HG03378 (cell line): ENCODE data around the gene CD46.

Experiments used
- ATAC-seq: cut with Tn5 transposase; IDR thresholded peaks from one replicate; pipeline ENCODE4 v1.9.1; 2021; ENCODE audit warnings: mild to moderate bottlenecking, moderate library complexity; ENCODE audit not compliant: unreplicated experiment

The CD46 gene

DNA sequence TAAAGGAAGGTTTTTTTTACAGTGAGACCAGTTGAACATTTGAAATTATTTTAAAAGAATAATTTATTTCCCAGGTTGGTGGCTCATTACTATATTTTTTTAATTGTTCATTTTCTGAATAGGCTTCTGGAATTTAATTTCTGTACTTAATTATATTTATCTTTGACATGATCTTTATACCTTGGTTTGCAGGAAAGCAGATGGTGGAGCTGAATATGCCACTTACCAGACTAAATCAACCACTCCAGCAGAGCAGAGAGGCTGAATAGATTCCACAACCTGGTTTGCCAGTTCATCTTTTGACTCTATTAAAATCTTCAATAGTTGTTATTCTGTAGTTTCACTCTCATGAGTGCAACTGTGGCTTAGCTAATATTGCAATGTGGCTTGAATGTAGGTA, 41.5 kb downstream of the CD46 start:
- no peak for ATAC-seq

DNA sequence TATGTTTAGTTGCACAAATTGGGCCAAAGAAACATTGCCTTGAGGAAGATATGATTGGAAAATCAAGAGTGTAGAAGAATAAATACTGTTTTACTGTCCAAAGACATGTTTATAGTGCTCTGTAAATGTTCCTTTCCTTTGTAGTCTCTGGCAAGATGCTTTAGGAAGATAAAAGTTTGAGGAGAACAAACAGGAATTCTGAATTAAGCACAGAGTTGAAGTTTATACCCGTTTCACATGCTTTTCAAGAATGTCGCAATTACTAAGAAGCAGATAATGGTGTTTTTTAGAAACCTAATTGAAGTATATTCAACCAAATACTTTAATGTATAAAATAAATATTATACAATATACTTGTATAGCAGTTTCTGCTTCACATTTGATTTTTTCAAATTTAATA, 43.0 kb downstream of the CD46 start:
- ATAC-seq: no peak

DNA sequence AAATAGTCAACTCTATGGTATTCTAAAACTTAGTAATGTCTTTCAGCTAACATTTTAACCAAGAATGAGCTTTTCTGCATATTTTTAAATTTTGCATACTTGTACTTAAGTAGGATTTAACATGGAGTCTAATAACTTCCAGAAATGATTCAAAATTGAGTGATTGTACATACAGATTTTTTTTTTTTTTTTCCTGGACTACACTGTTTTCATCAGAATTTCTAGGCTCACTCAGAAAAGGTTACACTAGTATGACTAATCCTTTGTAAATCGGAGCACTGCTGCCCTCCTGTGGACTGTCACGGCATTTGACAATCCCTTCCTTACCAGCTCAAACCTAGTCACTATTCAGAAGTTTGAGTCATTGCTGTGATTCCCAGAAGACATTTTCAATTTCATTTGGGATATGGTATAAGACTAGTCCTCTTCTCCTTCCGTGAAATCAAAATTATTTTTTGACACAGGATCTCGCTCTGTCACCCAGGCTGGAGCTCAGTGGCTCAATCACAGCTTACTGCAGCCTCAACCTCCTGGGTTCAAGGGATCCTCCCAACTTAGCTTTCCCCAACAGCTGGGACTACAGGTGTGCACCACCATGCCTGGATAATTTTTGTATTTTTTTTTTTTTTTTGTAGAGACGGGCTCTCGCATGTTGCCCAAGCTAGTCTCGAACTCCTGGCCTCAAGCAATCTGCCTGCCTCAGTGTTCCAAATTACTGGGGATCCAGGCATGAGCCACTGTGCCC, 45.5 kb downstream of the CD46 start:
- ATAC-seq: peak; percentile 69

DNA sequence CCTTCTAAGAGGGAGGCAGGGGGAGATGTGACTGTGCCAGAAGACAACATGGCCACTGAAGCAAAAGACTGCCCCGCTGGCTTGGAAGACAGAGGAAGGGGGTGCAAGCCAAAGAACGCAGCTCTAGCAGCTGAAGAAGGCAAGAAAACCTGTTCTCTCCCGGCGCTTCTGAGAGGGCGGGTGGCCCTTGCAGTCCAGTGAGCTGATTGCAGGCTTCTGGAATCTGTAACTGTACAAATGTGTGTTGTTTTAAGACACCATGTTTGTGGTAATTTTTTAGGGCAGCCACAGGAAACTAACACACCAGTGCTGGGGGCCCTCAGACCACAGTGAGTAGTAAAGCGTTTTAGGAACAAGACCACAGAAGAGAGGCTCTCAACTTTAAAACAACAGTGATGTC, 47.0 kb downstream of the CD46 start:
- no peak for ATAC-seq

DNA sequence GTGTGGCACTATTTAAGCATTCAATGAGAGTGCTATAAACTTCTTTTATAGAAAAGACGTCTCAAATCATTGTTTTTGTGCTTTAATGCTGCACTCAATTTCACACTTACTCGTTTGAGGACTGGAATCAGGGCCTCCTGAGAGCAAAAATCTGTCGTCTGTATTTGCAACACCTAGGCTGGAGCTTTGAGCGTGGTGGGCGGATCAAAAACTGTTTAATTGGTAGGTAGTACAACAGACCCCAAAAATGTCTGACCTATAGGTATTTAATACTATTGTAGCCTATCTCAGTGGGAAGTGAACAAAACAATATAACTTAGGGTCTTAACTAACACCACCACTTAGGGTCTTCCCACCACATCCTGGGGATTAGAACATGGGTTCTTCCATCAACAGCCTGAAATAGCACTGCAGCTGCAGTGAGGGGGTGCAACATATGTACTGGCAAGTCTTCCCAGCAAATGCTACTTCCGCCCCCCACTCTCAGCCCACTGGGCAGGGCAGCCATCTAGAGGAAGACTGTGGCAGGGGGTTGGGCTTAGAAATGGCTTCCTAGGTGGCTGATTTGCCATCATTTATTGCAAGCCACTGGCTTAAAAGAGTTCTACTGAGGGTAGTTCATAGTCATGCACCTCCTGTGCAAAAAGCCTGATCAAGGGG, 48.3 kb downstream of the CD46 start:
- no peak for ATAC-seq

DNA sequence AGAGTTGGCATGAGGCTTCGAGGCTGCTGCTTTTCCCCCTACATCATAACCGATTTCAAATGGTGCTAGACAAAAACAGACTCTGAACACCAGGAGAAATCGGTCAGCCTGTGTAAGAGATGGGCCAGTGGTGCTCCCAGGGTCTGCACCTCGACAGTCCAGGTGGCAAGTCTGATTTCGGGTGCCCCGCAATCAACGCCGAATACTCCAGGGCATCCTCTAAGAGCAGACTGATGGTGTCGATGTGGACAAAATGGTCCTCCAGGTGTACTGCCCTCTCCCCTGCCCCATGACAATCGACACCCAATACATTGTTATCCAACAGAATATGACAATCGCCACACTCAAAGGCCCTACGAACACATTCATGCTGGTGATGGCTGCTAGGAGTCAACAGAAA, 50.0 kb downstream of the CD46 start:
- no peak for ATAC-seq

DNA sequence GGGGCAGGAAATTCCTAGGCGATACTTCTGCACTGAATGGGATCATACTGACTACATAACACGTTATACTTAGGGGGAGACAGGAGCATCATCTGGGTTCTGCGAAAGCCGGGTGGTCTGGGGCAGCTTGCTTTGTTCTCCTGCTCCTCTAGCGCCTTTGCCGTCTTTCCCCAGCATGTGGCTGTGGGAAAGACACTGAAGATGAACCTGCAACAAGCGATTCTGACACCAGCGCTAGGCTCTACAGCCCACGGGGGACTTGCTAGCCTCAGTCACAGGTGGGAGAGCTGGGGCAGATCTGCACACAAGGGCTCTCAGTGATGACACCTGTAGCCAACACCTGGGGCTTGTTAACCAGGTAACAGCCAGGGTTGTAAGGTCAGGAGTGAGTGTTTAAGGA, 51.8 kb downstream of the CD46 start:
- no peak for ATAC-seq

DNA sequence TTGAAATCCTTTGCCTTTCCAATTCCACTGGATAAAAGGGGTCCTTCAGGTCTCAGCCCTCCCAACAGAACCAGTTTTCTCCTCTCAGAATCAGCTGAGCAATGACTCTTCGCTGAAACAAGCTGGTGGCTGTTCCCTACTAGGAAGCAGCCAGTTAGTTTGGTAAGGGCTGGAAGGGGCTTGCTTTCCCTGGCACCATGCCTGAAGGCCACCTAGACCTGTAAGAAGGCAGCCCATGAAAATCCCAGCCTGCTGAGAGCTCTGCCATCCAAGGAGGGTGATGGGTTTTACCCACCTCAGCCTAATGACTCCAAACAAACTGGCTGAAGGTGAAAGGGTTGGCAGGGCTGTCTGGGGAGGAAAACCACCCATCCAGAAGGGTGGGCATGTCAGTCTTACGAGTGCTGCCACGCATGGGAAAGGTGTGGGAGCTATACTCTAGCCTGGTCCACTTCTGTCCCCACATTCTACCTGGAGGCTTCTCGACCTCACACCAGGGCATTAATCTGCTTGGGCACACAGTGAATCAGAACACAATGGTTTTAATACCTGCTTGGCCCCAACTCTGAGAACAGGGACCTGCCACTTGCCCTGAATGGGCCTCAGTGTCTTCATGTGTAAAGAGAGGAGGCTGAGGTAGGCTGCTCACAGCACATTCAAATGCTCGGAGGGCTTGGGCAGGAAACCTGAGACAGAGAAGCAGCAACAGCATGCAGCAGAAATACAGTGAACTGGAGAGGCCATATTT, 53.0 kb downstream of the CD46 start:
- ATAC-seq: no peak

DNA sequence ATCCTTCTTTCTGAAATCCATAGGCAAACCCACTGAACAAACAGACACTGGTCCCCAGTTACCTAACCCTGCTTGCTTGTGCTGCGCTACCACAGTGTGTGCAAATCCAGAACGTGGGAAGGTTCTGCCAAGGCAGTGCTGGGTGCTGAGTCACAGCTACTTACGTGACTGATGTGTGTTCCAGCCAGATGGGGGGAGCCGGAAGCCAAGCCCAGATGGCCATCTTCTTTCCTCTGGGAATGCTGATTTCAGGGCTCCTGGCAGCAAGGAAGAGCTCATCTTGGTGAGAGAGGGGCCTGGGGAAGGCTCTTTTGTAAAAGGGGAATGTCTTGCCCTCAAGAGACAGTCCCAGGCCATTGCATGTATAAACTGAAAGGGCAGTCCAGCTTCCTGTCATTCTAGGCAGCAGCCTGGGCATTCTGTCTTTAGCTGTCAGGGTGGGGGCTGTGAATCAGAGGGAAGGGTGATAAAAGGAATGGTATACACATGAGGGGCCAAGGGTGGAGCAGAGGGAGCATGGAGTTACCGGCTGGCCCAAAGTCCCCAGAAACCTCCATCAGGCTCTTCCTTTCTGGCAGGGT, 54.1 kb downstream of the CD46 start:
- no peak for ATAC-seq

DNA sequence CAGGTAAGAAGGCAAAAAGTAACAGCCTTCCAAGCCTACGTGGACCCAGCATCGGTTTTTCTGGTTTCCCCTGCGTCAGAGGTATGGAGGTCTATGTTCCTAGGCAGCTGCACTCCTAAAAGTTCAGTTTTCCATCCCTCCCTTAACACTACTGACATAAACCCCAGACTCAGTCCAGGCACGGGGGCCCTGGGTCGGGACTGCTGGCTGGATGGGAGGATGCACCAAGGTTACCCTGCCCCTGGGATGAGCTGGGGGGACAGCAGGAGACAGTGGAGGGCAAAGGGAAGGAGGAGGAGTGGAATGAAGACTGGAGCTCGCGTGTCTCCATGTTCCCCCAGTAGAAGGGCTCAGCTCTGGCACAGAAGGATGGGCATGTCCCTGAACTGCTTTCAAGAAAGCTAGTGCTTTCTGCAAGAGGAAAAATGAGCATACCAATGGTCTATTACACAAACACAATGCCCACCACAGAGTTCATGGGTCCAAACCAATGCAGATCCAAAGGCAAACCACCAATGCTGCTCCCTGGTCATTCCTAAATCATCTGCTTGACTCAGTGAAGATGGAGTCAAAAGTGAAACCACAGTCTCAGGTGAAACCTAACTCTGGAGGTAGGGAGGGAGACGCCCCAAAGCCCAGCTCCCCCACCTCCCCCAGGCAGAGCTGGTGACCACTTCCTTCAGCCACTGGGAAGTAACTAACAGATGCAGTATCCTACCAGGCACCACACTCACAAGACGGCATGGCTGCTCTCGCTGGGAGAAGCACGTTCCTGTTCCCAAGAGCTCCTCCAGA, 54.9 kb downstream of the CD46 start:
- no peak for ATAC-seq

DNA sequence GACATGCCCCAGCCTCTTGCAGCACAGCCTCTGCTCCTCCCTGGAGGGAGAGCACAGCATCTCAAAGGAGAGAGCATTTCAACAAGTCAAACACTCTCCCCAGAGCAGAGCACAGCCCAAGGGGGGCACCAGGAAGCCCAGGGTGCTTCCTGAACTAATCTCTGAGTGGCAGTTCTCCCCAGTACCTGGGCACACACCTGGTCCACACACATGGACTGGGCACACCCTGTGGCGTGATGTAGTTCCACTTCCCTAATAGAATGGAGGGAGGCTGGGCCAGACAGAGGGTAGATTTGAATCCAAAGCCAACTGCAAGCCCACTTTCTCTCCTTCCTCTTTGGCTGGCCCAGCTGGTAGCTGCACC, 55.5 kb downstream of the CD46 start:
- ATAC-seq: no peak

DNA sequence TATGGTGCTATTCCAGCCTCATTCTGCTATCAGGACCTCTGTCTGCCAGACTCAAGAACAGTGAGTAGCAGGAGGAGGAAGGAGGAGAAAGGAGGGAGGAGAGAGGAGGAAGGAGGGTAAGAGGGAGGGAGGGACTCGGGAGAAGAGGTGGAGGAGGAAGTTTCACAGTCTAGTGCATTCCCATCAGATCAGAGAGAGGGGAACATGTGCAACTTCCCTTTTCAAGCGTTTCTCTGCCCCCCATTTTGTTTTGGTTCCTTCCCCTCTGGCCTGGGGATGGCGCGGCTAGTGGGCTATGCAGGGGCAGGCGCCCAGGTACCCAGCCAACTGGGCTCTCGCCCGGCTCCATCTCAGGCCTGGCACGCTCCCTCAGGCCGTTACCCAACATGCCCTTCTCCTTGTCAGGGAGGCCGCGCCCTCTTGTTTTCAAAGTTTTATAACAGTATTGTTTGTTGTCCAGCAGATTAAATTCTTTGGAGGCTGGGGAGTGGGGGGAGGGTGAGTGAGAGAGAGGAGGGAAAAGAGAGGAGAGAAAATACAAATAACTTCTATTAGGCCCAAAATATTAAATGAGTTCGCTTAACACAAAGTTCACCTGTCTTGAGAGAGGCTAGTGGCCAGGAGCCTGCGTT, 56.0 kb downstream of the CD46 start:
- no peak for ATAC-seq

DNA sequence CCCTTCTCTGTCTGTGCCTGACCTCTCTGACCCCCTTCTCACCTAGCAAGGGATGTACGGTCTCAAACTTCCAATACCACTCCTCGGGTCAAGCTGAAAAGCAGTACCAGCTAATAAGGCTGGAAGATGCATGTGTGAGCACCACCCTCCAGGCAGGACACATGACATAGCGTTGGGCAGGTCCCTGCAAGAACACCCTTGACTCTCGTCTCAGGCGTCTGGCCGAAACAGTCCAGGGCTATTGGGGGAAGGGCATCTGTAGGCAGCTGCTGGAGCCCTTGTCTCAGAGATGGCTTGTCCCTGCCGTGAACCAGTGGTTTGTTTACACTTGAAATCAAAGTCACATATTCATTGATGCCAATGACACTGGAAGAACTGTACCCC, 56.5 kb downstream of the CD46 start:
- no peak for ATAC-seq

DNA sequence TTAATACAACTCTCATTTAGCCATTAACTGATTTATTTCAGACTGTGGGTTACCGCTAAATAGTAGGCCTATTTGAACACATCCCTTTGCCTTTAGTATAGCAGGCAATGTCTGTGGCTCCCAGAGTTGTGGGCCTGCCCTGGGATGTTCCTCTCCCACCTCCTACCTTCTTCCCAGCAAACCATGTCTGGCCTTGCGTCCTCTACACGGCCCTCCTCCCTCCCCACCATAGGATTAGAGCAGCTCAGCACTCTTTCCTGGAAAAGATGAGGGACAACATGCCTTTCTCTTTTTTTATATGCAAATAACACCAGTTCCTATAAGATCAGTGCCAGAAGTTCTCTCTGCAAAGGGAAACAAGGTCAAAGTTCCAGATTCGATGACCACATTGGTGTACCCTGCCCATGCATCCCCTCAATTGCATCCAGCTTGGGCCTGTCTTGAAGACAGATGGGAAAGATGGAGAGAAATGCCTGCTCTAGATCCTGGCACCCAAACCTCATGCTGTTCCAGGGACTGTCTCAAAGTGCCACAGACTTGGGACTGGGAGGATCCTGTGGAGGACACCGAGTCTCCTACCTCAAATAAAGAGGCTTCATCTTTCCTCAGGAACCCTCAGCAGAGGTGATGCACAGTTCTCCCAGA, 57.2 kb downstream of the CD46 start:
- no peak for ATAC-seq

DNA sequence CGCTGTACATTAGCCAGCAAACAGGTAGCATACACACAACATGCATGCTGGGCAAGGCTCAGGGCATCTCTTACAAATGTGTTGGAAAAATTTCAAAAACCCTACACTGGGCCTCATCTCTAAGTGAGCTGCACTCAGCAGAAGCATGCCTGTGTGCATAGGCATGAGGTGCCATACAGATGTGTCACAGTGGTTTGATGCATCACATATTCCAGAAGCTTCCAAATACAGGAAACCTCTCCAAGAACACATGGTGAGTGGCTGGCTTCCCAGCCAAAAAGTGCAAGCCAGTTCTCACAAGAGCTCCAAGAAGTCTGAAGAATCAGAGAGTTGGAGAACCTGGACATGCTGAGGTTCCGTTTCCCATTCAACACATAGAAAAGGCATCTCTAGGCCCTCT, 58.3 kb downstream of the CD46 start:
- ATAC-seq: no peak

DNA sequence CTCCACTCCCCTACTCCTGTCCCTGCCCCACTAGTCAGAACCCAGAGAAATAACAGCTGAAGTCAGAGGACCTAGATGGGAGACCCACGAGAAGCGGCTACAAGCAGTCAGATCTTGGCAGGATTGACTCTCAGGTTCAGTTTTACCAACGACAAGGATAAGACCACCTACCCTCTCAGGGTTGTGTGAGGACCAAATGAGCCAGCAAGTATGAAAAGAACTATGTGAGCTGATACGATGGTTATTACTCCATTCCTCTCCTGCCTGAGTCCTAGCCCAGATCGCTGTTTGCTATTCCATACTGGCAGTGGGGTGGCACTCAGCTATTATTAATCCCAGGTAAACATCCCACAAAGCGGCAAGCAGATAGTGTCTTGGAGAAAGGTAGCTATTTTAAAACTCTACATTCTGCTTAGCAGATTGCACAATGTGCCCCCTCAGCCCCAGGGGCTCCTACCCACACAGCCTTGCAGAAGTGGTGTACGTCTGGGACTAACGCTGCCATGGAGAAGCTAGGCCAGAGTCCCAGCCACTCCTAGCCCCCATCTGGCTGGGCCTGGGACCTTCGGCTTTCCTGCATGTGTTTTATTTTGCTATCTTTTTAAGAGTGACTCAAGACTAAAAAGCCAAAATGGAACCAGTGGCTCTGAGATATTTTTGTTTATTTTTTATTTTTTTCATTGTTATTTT, 58.9 kb downstream of the CD46 start:
- ATAC-seq: no peak

DNA sequence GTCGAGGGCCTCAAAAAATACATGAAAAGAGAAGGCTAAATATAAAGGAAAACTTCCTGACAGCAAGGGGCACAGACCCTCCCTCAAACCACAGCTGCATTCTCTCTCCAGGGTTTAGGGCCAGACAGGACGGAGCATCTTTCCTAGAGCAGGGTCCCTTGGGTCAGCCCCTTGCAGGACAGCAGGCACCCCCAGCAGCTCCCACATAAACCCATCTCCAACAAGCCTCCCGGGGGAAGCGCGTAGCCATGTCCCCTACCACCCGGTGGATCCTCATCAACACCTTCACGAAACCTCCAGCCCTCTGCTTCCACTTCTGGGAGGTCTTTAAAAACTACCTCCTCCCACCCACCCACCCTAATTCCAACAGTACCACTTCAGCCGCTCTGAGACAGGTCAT, 59.5 kb downstream of the CD46 start:
- no peak for ATAC-seq

DNA sequence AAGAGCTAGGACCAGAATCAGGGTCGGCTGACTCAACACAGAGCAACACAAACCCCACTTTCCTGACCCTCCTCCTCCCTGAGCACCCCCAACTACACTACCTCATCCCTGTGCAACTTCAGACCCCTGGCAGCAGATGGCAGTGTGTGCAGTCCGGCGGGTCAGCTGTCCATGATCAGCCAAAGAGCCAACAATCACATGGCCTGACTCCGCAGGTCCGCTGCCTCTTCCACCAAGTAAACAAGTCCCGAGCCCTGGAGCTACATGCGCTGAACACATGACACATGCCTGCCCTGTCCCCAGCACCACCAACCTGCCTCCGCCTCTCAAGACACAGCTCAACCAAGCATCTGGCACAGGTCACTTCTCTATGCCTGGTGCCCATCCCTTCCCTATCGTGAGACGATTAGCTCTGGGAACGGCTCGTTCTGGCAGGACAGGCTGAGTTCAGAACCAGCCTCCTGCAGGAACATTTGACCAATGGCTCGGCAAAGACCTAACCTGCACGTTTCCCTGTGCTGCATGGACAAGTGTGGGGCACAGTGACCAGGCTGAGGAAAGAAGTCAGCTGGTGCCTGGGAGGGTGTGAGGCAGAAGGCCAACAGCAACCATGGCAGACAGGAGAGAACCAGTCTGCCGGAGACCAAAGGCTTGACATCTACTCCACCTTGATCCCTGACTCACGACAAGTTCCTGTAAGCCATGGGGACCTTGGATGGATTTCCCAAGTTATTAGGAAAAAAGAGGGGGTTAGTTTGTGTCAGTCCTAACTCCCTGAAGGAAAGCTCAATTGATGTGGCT, 60.3 kb downstream of the CD46 start:
- no peak for ATAC-seq
